Panc1 (cell line): ENCODE results near the gene CREB3L2. TPM values are rescaled to one million over a fixed set of nuclear protein-coding genes. Genes with fewer than 3 reads are reported as not detected.

Experiments
- ATAC-seq: fragments of 200-7000 bp; cut with Tn5 transposase; 2 replicates; pipeline ENCODE4 v1.9.1; 2020; ENCODE audit warnings: mild to moderate bottlenecking, moderate library complexity
- BruUV-seq: library from RNA; stranded (reverse); fragments of 400-500 nt; replicated peaks from 2 replicates; lab custom pipeline; 2021; lab: Mats Ljungman, UMichigan
- CTCF ChIA-PET: fragments of 300-600 bp; sonication (Branson Sonifier 250); formaldehyde crosslinking; loops from one replicate; lab custom pipeline; 2022; ENCODE audit warnings: antibody characterized with exemption; lab: Charles Lee
- POLR2A ChIA-PET: fragments of 300-600 bp; sonication (Branson Sonifier 250); formaldehyde crosslinking; loops from one replicate; lab custom pipeline; 2022; ENCODE audit warnings: antibody characterized with exemption; lab: Charles Lee
- DNase-seq: peaks from one replicate; pipeline ENCODE4 v3.0.0-alpha.2; 2010; ENCODE audit warnings: low read depth, low spot score
- H3K27ac ChIP-seq: 2 replicates; pipeline ENCODE4 v1.5.1; 2011; ENCODE audit warnings: mild to moderate bottlenecking, low read length, inconsistent platforms
- H3K27me3 ChIP-seq: fragments of 200-500 bp; sonication (Bioruptor generic); 2 replicates; pipeline ENCODE4 v1.6.0; 2014; ENCODE audit warnings: low read length, inconsistent platforms; ENCODE audit not compliant: control insufficient read depth, insufficient read depth
- H3K36me3 ChIP-seq: fragments of 200-500 bp; sonication (Bioruptor generic); 2 replicates; pipeline ENCODE4 v1.5.1; 2014; ENCODE audit warnings: inconsistent platforms, mild to moderate bottlenecking, low read length, moderate library complexity; ENCODE audit not compliant: control insufficient read depth, insufficient read depth
- H3K4me1 ChIP-seq: 2 replicates; pipeline ENCODE4 v1.5.1; 2011; ENCODE audit warnings: inconsistent platforms, mild to moderate bottlenecking, low read length, moderate library complexity; ENCODE audit not compliant: control insufficient read depth, insufficient read depth
- H3K4me3 ChIP-seq, 2 experiments: 2 replicates each; pipeline ENCODE4 v1.5.1; 2011 to 2012; ENCODE audit warnings: low read depth in 2 of 2, low read length in 2 of 2, mild to moderate bottlenecking in 2 of 2, inconsistent platforms in 1 of 2, moderate library complexity in 1 of 2
- H3K9me3 ChIP-seq: fragments of 200-500 bp; sonication (Bioruptor generic); 2 replicates; pipeline ENCODE4 v1.5.1; 2014; ENCODE audit warnings: low read depth, mild to moderate bottlenecking, inconsistent platforms, low read length, moderate library complexity; ENCODE audit not compliant: control insufficient read depth, insufficient read depth
- CTCF ChIP-seq: fragments of 450-650 bp; IDR thresholded peaks from 2 replicates; pipeline ENCODE4 v1.5.1; 2017; ENCODE audit warnings: mild to moderate bottlenecking
- POLR2AphosphoS5 ChIP-seq: IDR thresholded peaks from 2 replicates; pipeline ENCODE4 v1.6.1; 2012; ENCODE audit warnings: mild to moderate bottlenecking, low read depth, low read length, moderate library complexity
- REST ChIP-seq, 2 experiments: IDR thresholded peaks; 2 replicates each; pipeline ENCODE4 v1.6.1; 2011 to 2012; ENCODE audit warnings: low read depth in 2 of 2, control low read depth in 1 of 2, low read length in 1 of 2, mild to moderate bottlenecking in 1 of 2, moderate library complexity in 1 of 2; ENCODE audit not compliant: insufficient read depth in 1 of 2
- SIN3A ChIP-seq: IDR thresholded peaks from 2 replicates; pipeline ENCODE4 v1.6.1; 2012; ENCODE audit warnings: low read depth, mild to moderate bottlenecking, low read length, moderate library complexity, borderline replicate concordance; ENCODE audit not compliant: insufficient read depth
- TCF7L2 ChIP-seq: IDR thresholded peaks from 2 replicates; pipeline ENCODE4 v1.6.1; 2011; ENCODE audit warnings: mild to moderate bottlenecking, low read depth, low read length, inconsistent platforms
- in situ Hi-C: cut with HindIII; loops from 2 replicates; pipeline ENCODE4 v1.10.0; 2016; ENCODE audit warnings: low sequenced_read_pairs, low pct_unique_long_range_greater_than_20kb
- intact Hi-C: fragments of 100-400 bp; cut with micrococcal nuclease; formaldehyde crosslinking; loops from one replicate; pipeline ENCODE4 v1.10.0; 2022; ENCODE audit not compliant: unreplicated experiment
- total RNA-seq: library from RNA; stranded (reverse); gene quantifications from one replicate; pipeline ENCODE4 v1.2.1, GENCODE V29; 2021; ENCODE audit not compliant: unreplicated experiment

The CREB3L2 gene
- total RNA-seq, 1 experiment from 2014 or later: 22.7 TPM

GRCh38 chr7:137990251-137990941 is 11.5 kb downstream of the CREB3L2 start:
- no peak overlapping the region for H3K27ac ChIP-seq
- H3K4me3 ChIP-seq: no peak overlapping the region
- H3K36me3 ChIP-seq: no peaks in the 10 kb centered on the region
- H3K27me3 ChIP-seq: no peaks in the 10 kb centered on the region
- intact Hi-C loops (no loop called here), in situ Hi-C loops (no loop called here)
- ATAC-seq: no peak
- no peaks in the 10 kb centered on the region for H3K4me1 ChIP-seq
- BruUV-seq: no TSS peak
- POLR2A ChIA-PET: no interaction called here
- no peaks in the 10 kb centered on the region for H3K9me3 ChIP-seq
- CTCF ChIA-PET: no interaction called here
- TF ChIP-seq TCF7L2 (no peak), POLR2AphosphoS5 (no peak), CTCF (no peak), REST (IDR thresholded peaks at IDR 0.05; ENCODE audit: insufficient read depth in 1 of 2, low read depth in 2 of 2, low read length in 1 of 2) (no peak), SIN3A (no peak)
- no peak for DNase-seq

GRCh38 chr7:137989590-137989989 is 12.3 kb downstream of the CREB3L2 start:
- TF ChIP-seq POLR2AphosphoS5 (no peak), CTCF (no peak), REST (IDR thresholded peaks at IDR 0.05; ENCODE audit: insufficient read depth in 1 of 2, low read depth in 2 of 2, low read length in 1 of 2) (no peak), SIN3A (no peak), TCF7L2 (no peak)
- ATAC-seq (no peak), DNase-seq (no peak)
- H3K4me3 ChIP-seq: no peak overlapping the region
- no peaks in the 10 kb centered on the region for H3K4me1 ChIP-seq
- CTCF ChIA-PET: no interaction called here
- no peaks in the 10 kb centered on the region for H3K9me3 ChIP-seq
- in situ Hi-C loops: no loop called here
- H3K36me3 ChIP-seq: no peaks in the 10 kb centered on the region
- intact Hi-C loops: no loop called here
- no peaks in the 10 kb centered on the region for H3K27me3 ChIP-seq
- POLR2A ChIA-PET: interaction anchor here (0.6 kb wide), 1 partner anchor 61 kb away, joined by 3 read pairs; no protein-coding TSS in a partner anchor
- BruUV-seq: no TSS peak
- H3K27ac ChIP-seq: no peak overlapping the region
